Stimulated activated CD8-positive, alpha-beta memory T cell treated with anti-CD3 and anti-CD28 coated beads, Interleukin-2, amount 100 ng/mL, for 48 hours (primary cell): Measurements from ENCODE around the gene NRG2.

Experiments used
- DNase-seq, 2 donors: peaks; one replicate each; pipeline ENCODE4 v3.0.0-alpha.2; 2020; ENCODE audit warnings: low read depth in 2 of 2

The NRG2 gene

GRCh38 chr5:139856714-139857113 is 186.4 kb downstream of the NRG2 start:
- DNase-seq, result no peak

- DNase-seq, result no peak
Measured at GRCh38 chr5:139855946-139856540, 187.1 kb downstream of the NRG2 start.

- DNase-seq, result no peak
Measured at GRCh38 chr5:139855451-139855850, 187.6 kb downstream of the NRG2 start.

- DNase-seq, result no peak
Measured at GRCh38 chr5:139854953-139855352, 188.1 kb downstream of the NRG2 start.

GRCh38 chr5:139854029-139854605 is 189.0 kb downstream of the NRG2 start:
- DNase-seq, result no peak

- DNase-seq, result no peak
Measured at GRCh38 chr5:139852696-139853095, 190.4 kb downstream of the NRG2 start.

- DNase-seq, result no peak
Measured at GRCh38 chr5:139851558-139851957, 191.5 kb downstream of the NRG2 start.

GRCh38 chr5:139850423-139851016 is 192.6 kb downstream of the NRG2 start:
- no peak for DNase-seq

GRCh38 chr5:139849942-139850341 is 193.2 kb downstream of the NRG2 start:
- no peak for DNase-seq

- DNase-seq, result no peak
Measured at GRCh38 chr5:139849501-139849900, 193.6 kb downstream of the NRG2 start.

GRCh38 chr5:139848508-139849100 is 194.5 kb downstream of the NRG2 start:
- peak in 1 of 2 donors; percentile 8 for DNase-seq

GRCh38 chr5:139847790-139848507 is 195.2 kb downstream of the NRG2 start:
- DNase-seq, result peak; percentile 44 to 58

- DNase-seq, result no peak
Measured at GRCh38 chr5:139847091-139847490, 196.0 kb downstream of the NRG2 start.

- no peak for DNase-seq
Measured at GRCh38 chr5:139845846-139846681, 197.0 kb downstream of the NRG2 start.

- peak; percentile 70 to 73 for DNase-seq
Measured at GRCh38 chr5:139844472-139845145, 198.5 kb downstream of the NRG2 start.

- no peak for DNase-seq
Measured at GRCh38 chr5:139843991-139844390, 199.1 kb downstream of the NRG2 start.

GRCh38 chr5:139842321-139842720 is 200.8 kb downstream of the NRG2 start:
- DNase-seq, result no peak

- no peak for DNase-seq
Measured at GRCh38 chr5:139841549-139841948, 201.6 kb downstream of the NRG2 start.

- DNase-seq, result no peak
Measured at GRCh38 chr5:139839918-139840317, 203.2 kb downstream of the NRG2 start.

- no peak for DNase-seq
Measured at GRCh38 chr5:139839232-139839815, 203.8 kb downstream of the NRG2 start.
